GM18502 (cell line): Measurements from ENCODE around the gene TSPAN11.

ENCODE experiments used
- ATAC-seq: cut with Tn5 transposase; IDR thresholded peaks from one replicate; pipeline ENCODE4 v1.9.1; 2021; ENCODE audit warnings: mild to moderate bottlenecking; ENCODE audit not compliant: unreplicated experiment, poor library complexity

Gene TSPAN11

GRCh38 chr12:31033681-31034080 lies 107.1 kb downstream of the TSPAN11 start:
- no peak for ATAC-seq

GRCh38 chr12:31034372-31034771 lies 107.8 kb downstream of the TSPAN11 start:
- ATAC-seq = no peak

- ATAC-seq = no peak
These were observed 108.7 kb downstream of the TSPAN11 start for GRCh38 chr12:31035226-31035625.

- ATAC-seq = no peak
These were observed 109.6 kb downstream of the TSPAN11 start for GRCh38 chr12:31035967-31036665.

- ATAC-seq = no peak
These were observed 110.5 kb downstream of the TSPAN11 start for GRCh38 chr12:31037028-31037427.

GRCh38 chr12:31037931-31038330 lies 111.4 kb downstream of the TSPAN11 start:
- ATAC-seq = no peak

GRCh38 chr12:31041033-31041564 lies 114.6 kb downstream of the TSPAN11 start:
- no peak for ATAC-seq
